C4-2B (cell line): ENCODE measurements around the gene NUDT14.

Experiments used
- H3K27ac ChIP-seq: fragments of 450-650 bp; 2 replicates; pipeline ENCODE4 v1.5.1; 2017
- ZFX ChIP-seq: fragments of 450-650 bp; IDR thresholded peaks from 2 replicates; pipeline ENCODE4 v1.6.1; 2017
- TF ChIP-seq, protein P1 (sequence below): fragments of 450-650 bp; conservative IDR thresholded peaks from 2 replicates; pipeline ENCODE4 v1.5.1; 2017; ENCODE audit warnings: mild to moderate bottlenecking

The NUDT14 gene

DNA sequence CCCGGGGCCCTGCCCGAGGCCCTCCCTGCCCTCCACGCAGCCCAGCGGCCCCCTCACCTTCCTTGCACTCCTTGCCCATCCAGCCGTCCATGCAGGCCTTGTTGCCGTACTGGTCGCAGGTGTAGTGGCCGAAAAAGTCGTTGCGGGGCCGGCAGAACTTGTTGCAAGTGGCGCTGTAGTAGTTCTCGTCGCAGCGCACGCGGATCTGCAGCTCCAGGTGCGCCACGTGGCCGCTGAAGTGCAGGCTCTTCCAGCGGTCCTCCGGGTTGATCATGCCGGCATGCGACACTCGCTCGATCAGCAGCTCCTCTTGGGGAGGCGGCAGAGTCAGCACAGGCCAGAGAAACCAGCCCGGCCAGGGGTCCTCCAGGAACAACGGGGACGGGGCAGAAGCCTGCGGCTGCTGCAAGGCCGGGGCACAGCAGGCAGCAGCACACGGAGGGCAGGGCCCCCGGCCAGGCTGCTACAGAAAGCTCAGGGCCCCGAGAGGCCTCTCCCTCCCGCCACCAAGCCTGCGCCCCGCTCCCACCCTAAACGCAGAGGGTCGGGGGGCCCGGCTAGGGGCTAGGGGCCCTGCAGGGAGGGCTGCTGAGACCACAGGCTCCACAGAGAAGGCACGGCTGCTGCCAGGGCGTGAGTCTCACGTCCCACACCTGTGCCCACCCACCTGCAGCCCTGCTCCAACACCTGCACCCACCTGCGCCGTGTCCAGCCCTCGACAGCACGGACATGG lies 25.3 kb downstream of the NUDT14 start:
- no peak overlapping the region for H3K27ac ChIP-seq
- TF ChIP-seq ZFX = no peak
- TF ChIP-seq, protein P1, sequence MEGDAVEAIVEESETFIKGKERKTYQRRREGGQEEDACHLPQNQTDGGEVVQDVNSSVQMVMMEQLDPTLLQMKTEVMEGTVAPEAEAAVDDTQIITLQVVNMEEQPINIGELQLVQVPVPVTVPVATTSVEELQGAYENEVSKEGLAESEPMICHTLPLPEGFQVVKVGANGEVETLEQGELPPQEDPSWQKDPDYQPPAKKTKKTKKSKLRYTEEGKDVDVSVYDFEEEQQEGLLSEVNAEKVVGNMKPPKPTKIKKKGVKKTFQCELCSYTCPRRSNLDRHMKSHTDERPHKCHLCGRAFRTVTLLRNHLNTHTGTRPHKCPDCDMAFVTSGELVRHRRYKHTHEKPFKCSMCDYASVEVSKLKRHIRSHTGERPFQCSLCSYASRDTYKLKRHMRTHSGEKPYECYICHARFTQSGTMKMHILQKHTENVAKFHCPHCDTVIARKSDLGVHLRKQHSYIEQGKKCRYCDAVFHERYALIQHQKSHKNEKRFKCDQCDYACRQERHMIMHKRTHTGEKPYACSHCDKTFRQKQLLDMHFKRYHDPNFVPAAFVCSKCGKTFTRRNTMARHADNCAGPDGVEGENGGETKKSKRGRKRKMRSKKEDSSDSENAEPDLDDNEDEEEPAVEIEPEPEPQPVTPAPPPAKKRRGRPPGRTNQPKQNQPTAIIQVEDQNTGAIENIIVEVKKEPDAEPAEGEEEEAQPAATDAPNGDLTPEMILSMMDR = no peak

GRCh38 chr14:105155071-105155651 lies 26.0 kb downstream of the NUDT14 start:
- no peak overlapping the region for H3K27ac ChIP-seq
- TF ChIP-seq ZFX = no peak
- TF ChIP-seq, protein P1 = no peak

DNA sequence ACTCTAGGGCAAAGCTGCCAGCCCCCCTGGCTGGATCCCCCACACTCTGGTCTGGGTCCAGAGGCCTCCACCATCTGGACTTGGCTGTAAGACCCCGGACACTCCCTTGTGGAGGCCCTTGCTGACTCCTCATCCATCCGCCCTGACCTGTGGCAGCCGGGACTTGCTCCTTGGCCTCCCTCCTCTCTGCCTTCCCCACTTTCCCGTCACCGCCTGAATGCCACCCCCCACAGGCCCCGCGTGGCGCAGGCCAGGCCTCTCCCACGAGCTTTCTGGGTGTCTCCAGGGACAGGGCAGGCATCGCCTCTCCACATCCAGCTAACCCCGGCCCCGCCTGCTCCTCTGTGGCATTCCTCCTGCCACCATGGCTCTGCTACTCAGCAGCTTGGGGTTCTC lies 26.6 kb downstream of the NUDT14 start:
- TF ChIP-seq ZFX = no peak
- TF ChIP-seq, protein P1 = no peak
- no peak overlapping the region for H3K27ac ChIP-seq

GRCh38 chr14:105153739-105154475 lies 27.2 kb downstream of the NUDT14 start:
- H3K27ac ChIP-seq = no peak overlapping the region
- no peak for TF ChIP-seq ZFX
- TF ChIP-seq, protein P1 = no peak

- no peak overlapping the region for H3K27ac ChIP-seq
- TF ChIP-seq, protein P1 = no peak
- no peak for TF ChIP-seq ZFX
Observed at GRCh38 chr14:105153331-105153731, 27.8 kb downstream of the NUDT14 start.

GRCh38 chr14:105152794-105153241 lies 28.3 kb downstream of the NUDT14 start:
- TF ChIP-seq ZFX = no peak
- TF ChIP-seq, protein P1 = no peak
- no peak overlapping the region for H3K27ac ChIP-seq
